Bronchial epithelial cell (primary cell): ENCODE results near the gene AKAP8. TPM values are rescaled to one million over a fixed set of nuclear protein-coding genes. Genes with fewer than 3 reads are reported as not detected.

Experiments used
- DNase-seq: peaks from one replicate; pipeline ENCODE4 v3.0.0-alpha.2; 2010; ENCODE audit warnings: low read depth
- FAIRE-seq: peaks from 2 replicates; lab custom pipeline; 2011; peaks lifted over from hg19 to GRCh38; lab: Jason Lieb, UNC
- H3K27me3 ChIP-seq: 2 replicates; pipeline ENCODE4 v1.5.1; 2011; ENCODE audit warnings: low read length; ENCODE audit not compliant: control insufficient read depth, insufficient read depth
- H3K36me3 ChIP-seq: 2 replicates; pipeline ENCODE4 v1.5.1; 2011; ENCODE audit warnings: low read length; ENCODE audit not compliant: control insufficient read depth, insufficient read depth
- H3K4me3 ChIP-seq: 2 replicates; pipeline ENCODE4 v1.5.1; 2011; ENCODE audit warnings: mild to moderate bottlenecking, low read depth, low read length, control low read depth
- total RNA-seq: library from RNA; depleted of rRNA; stranded (reverse); fragments of >200 nt; gene quantifications from 2 replicates; pipeline ENCODE4 v1.2.1, GENCODE V29; 2014
- TF ChIP-seq, protein P1 (sequence below): IDR thresholded peaks from 2 replicates; pipeline ENCODE4 v1.5.1; 2011; ENCODE audit warnings: mild to moderate bottlenecking, moderate library complexity, low read length, control low read depth, inconsistent platforms; ENCODE audit not compliant: insufficient read depth, severe bottlenecking

The AKAP8 gene
- total RNA-seq, 1 donor from 2014 or later, result 16.8 TPM

DNA sequence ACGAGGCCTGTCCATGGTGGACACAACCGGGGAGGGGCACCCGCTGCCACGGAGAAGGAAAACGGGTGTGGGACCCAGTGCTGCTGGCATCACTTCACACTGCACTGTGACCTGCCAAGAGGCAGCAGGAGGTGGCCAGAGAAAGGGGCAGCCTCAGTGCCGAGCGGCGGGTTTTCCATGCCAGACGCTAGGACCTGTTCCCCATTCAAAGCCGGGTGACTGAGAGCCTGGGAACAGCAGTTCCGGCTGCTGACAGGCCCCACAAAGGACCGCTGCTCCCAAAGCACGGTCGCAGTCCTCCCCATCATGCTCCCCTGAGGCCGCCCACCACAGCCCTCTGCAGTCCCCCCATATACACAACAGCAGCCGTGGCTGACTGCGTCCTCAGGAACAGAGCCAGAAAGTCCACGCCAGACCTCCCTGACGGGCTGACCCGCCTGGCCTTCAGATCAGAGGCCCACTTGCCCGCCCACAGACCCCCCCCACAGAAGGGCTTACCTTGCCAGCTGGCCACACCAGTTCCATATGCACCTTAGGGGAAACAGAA, 5.4 kb downstream of the AKAP8 start:
- Histone ChIP-seq H3K36me3 (peaks cover 25% of the 10 kb centered on the region), H3K27me3 (no peaks in the 10 kb centered on the region), H3K4me3 (no peak overlapping the region)
- DNase-seq (no peak), FAIRE-seq (no peak)
- TF ChIP-seq, protein P1, sequence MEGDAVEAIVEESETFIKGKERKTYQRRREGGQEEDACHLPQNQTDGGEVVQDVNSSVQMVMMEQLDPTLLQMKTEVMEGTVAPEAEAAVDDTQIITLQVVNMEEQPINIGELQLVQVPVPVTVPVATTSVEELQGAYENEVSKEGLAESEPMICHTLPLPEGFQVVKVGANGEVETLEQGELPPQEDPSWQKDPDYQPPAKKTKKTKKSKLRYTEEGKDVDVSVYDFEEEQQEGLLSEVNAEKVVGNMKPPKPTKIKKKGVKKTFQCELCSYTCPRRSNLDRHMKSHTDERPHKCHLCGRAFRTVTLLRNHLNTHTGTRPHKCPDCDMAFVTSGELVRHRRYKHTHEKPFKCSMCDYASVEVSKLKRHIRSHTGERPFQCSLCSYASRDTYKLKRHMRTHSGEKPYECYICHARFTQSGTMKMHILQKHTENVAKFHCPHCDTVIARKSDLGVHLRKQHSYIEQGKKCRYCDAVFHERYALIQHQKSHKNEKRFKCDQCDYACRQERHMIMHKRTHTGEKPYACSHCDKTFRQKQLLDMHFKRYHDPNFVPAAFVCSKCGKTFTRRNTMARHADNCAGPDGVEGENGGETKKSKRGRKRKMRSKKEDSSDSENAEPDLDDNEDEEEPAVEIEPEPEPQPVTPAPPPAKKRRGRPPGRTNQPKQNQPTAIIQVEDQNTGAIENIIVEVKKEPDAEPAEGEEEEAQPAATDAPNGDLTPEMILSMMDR, result no peak

DNA sequence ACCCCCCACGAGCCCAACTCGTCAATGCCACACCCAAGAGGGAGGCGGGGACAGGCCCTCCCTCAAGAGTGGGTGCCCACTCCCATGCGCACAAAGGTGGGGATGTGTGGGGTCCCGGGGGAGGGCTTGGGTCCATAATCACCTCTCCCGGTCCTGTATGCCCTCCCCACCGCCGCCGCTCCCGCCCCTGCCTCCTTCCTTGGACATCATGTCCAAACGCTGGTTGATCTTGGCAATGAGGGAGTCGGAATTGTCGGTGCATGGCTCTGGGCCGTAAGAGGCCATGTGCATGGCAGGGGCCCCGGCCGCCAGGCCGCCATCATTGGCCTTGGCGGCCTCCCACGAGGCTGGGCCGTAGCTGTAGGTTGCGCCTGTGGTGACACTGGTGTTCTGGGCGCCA, 5.9 kb downstream of the AKAP8 start:
- DNase-seq, result no peak
- H3K27me3 ChIP-seq, result no peaks in the 10 kb centered on the region
- no peak for FAIRE-seq
- H3K36me3 ChIP-seq, result peaks cover 26% of the 10 kb centered on the region
- TF ChIP-seq, protein P1, result no peak
- no peak overlapping the region for H3K4me3 ChIP-seq

- TF ChIP-seq, protein P1, result no peak
- DNase-seq (no peak), FAIRE-seq (no peak)
- Histone ChIP-seq H3K4me3 (no peak overlapping the region), H3K36me3 (peaks cover 32% of the 10 kb centered on the region), H3K27me3 (no peaks in the 10 kb centered on the region)
Observed at GRCh38 chr19:15372891-15373301, 6.7 kb downstream of the AKAP8 start.

GRCh38 chr19:15372470-15372869, 7.1 kb downstream of the AKAP8 start:
- no peak for DNase-seq
- Histone ChIP-seq H3K27me3 (no peaks in the 10 kb centered on the region), H3K4me3 (no peak overlapping the region), H3K36me3 (peaks cover 35% of the 10 kb centered on the region)
- TF ChIP-seq, protein P1, result no peak
- FAIRE-seq, result no peak

DNA sequence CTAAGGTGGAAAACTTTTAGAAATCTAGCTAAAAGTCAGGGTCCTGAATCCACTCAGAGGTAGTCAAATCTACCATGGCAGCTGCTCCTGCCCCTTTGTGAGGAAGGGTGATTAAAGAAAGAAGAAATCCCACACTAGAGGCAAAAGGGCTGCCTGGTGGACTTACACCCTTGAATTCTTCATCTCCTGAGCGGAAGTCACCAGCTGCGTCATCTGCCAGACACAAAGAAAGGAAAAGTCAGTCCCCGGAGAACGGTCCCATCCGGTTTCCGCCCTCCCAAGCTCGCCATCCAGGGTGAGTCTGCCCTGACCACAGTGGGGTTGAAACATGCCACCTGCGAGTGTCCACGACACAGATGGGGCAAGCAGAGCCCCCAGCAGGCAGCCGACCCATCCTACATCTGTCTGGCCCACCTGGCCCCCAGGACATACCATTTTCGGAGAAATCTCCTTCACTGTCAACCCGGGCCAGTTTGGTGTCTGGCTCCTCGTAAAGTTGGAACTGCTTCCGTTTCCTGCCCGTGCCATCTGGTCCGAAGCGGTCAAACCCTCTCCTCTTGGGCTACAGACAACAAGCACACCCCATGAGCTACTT, 7.7 kb downstream of the AKAP8 start:
- DNase-seq (no peak), FAIRE-seq (no peak)
- TF ChIP-seq, protein P1, result no peak
- Histone ChIP-seq H3K4me3 (no peak overlapping the region), H3K27me3 (no peaks in the 10 kb centered on the region), H3K36me3 (peaks cover 35% of the 10 kb centered on the region)

DNA sequence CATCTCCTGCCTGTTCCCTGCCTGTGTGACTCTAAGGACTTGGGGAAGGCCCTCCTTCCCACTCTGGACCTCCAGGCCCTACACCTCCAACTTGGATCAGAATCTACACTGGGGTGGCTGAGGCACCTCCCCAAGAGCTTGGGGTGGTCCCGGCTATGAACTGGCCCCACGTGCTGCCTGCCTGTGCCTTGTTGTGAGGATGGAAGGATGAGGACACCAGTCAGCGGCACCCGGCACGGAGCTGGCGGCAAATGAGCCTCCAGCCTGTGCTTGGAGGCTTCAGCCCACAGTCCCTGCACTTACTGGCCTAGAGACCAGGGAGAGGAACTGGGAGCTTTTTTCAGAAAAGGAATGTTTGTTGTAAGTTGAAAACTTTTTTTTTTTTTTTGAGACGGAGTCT, 8.5 kb downstream of the AKAP8 start:
- no peak for DNase-seq
- FAIRE-seq, result no peak
- peaks cover 35% of the 10 kb centered on the region for H3K36me3 ChIP-seq
- H3K4me3 ChIP-seq, result no peak overlapping the region
- H3K27me3 ChIP-seq, result no peaks in the 10 kb centered on the region
- TF ChIP-seq, protein P1, result no peak
